GM18502 (cell line): ENCODE results near the gene PSORS1C1.

Source experiments
- ATAC-seq: cut with Tn5 transposase; IDR thresholded peaks from one replicate; pipeline ENCODE4 v1.9.1; 2021; ENCODE audit warnings: mild to moderate bottlenecking; ENCODE audit not compliant: unreplicated experiment, poor library complexity

PSORS1C1 gene

DNA sequence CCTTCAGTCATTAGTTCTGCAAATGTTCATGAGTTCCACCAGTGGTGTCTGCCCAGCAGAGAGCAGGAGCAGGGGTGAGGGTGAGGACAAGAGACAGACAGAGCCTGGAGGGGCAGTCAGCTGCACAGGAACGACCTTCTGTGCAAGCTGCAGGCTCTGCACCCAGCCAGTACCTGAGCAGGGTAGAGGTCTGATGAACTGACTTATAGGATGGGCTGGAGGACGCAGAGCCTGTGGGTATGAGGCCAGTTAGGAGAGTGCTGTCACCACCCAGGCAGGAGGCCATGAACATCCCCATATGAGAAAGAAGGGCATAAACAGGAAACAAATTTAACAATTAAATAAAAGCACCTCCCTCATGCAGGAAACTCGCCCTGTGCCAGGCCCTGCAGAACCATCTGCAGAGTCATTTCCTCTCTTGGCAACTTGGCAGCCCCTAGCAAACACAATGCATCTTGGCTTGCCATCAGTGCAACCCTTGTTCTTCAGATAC lies 20.2 kb upstream of the PSORS1C1 start:
- no peak for ATAC-seq

DNA sequence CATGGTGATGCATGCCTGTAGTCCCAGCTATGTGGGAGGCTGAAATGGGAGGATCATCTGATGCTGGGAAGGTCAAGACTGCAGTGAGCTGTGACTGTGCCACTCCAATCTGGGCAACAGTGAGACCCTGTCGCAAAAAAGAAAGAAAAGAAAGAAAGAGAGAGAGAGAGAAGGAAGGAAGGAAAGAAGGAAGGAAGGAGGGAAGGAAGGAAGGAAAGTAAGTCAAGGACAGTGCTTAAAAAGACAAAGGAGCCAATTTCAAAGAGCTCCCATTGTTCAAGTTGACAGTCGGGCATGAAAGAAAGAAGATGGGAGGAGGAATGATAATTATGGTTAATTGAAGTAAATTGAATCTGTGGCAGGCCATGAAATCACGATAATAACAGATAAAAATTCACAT lies 18.4 kb upstream of the PSORS1C1 start:
- ATAC-seq = no peak

GRCh38 chr6:31096656-31097055 lies 17.9 kb upstream of the PSORS1C1 start:
- ATAC-seq = no peak

DNA sequence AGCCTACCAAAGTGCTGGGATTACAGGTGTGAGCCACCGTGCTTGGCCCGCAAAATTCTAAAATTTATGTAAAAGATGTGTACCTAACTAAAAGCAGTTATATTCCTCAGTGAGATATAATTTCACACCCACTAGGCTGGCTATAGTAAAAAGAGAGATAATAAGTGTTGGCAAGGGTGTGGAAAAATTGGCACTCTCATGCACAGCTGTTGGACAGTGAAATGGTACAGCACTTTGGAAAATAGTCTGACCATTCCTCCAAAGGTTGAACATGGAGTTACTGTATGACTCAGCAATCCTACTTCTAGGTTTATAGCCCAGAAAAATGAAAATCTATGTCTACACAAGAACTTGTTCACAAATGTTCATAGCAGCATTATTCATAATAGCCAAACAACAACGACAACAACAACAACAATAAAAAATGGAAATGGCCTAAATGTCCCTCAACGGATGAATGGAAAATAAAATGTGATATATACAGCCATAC lies 16.1 kb upstream of the PSORS1C1 start:
- no peak for ATAC-seq

DNA sequence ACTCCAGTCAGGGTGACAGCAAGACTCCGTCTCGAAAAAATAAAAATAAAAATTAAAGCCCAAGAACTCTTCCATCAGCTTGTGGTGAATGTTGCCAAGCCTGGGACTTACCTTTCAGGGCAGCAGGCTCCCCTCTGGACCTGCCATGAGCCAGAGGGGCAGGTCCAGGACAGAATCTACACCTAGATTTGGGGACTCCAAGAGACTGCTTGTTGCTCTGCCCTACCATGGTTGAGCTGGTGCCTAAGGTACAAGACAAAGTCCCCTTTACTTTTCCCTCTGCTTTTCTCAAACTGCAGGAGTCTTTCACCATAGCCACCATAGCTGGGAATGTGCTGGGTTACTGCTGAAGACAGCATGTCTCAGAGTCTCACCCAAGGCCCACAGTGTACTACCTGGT lies 11.5 kb upstream of the PSORS1C1 start:
- ATAC-seq = no peak

DNA sequence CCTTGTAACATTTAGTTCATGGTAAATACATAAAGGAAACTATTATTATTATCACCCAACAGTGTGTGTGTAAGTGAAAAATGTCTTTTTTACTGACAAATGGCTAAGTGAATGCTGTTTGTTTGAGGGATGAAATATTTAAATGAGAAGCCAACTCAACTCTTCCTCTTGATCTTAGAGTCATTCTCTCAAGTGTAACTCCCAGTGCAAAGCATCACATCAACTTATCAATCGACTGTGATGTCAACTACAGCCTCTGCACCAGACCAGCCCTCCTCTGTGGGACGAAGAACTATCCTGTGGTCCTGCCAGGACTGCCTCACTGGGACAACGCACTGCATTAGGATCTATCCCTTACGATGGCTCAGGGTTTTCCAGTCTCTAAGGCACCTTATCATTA lies 7.5 kb upstream of the PSORS1C1 start:
- ATAC-seq = no peak

DNA sequence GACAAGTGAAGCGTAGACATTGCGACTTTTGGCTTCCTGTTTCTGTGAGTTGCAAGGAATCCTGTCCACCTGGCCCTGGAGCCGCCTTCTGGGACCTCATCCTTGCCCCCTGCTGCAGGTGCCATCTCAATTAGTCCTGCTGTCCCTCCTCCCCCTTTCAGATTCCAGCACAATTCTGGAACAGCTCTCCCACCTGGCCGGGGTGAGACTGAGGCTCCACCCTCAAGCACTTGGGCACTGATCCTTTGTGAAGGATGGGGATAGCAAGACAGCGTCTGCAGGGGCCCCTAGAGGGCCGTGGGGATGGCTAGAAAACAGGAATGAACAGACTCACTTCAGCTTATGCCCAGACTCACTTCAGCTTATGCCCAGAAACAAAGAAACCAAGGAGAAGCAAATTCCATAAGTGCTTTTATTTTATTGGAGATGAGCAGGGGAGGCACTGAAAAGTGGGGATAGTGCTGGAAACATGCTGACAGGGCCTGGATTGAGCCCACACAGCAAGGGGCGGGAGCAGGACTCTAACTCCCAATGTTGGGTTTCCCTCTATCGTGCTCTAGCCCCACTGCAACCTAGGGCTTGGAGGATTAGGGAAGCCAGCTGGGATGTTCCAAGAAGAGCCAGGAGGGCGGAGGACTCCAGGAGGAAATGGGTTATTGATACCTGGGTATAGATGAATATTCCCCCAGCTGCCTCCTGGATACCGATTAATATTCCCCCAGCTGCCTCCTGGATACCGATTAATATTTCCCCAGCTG lies 3.6 kb upstream of the PSORS1C1 start:
- no peak for ATAC-seq

DNA sequence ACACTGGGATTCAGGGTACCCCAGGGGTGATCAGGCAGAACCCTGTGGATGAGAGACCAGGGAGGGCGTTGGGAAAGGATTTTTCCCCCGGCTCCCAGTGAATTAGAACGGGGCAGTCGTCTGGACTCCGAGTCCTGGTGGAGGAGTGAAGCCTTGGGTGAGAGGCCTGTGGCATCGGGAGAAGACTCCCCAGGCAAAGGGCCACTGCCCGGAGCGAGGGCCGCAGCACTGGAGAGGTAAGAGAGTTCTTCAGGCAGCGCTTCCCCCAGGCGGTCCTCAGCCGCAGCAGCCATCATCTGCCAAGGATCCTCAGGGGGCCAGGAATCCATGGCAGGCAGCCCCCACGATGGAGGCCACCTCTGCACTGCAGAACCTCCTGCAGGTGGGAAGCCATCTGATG lies 2.9 kb upstream of the PSORS1C1 start:
- ATAC-seq = no peak

DNA sequence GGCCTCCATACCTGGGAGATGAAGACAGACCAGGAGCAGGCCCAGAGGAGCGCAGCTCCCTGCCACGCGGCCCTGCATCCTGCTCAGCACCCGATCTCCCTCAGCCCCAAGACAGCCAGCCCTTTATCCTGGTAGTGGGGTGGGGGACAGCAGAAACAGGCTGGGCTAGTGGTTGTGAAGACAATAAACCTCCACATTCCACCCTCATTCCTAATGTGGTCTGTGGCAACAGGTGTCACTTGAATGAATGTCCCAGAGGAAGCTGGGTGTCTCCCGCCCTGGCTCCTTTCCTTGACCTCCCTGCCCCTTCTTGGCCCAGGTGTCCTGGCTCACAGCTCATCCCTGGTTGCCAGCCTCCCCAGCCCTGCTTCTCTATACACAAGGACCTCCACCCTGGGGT lies 2.1 kb upstream of the PSORS1C1 start, which contains the start of gene C6orf15:
C6orf15 (minus strand) TSS at position 98 of the 400 bp plus-strand sequence; CDS start at position 78, 20 bp downstream.
- ATAC-seq = no peak

- no peak for ATAC-seq
Observed at GRCh38 chr6:31113861-31114540, 599 bp upstream of the PSORS1C1 start.

GRCh38 chr6:31114970-31115849 lies 610 bp downstream of the PSORS1C1 start:
- ATAC-seq = no peak

DNA sequence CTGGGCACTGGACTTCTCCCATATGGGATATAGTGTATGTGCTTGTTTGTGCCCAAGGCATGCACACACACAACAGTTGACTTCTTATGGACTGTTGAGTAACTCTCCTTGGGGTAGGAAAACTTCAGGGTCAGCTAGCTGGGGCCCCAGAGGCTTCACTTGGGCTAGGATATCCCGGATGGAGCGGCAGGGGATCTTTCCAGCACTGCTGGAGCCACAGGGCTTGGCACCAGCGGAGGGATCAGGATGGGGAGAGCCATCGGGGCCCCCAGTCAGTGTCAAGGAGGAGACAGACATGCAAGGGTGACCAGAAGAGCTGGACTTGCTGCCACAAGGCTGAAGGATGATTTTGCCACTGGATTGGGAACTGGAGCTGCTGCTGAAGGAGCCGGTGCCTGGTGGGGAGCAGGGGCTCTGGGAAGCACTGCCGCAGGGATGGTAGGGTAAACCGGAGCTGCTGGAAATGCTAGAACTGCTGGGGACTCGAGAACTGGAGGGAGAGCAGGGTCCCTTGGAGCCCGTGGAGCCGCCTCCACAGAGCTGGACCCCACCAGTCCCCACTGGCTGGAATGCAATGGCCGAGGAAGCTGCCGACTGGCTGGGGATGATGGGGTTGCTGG lies 1.5 kb downstream of the PSORS1C1 start:
- no peak for ATAC-seq

- ATAC-seq = no peak
Observed at GRCh38 chr6:31116661-31117385, 2.2 kb downstream of the PSORS1C1 start.

DNA sequence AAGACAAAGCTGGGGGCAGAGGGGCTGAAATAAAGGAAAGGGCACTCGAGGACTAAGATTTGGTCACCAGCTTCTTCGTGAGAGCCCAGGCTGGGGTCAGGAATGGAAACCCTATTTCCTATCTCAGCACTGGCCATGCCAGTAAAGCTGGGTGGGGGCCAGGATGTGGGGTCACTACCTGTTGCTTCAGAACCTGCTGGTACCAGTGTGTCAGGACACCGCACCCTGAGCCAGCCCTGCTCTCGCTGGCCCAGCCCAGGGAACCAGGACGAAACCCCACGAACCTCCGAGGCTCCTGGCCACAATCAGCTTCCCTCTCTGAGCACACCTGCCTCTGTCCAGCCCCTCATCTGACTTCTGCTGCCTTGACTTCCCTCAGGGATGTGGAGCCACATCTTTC lies 3.6 kb downstream of the PSORS1C1 start:
- ATAC-seq = no peak

GRCh38 chr6:31120151-31120915 lies 5.7 kb downstream of the PSORS1C1 start, which contains the start of gene CDSN:
CDSN (minus strand) TSS chr6:31120446; CDS start chr6:31120419, 27 bp downstream.
- ATAC-seq = no peak

DNA sequence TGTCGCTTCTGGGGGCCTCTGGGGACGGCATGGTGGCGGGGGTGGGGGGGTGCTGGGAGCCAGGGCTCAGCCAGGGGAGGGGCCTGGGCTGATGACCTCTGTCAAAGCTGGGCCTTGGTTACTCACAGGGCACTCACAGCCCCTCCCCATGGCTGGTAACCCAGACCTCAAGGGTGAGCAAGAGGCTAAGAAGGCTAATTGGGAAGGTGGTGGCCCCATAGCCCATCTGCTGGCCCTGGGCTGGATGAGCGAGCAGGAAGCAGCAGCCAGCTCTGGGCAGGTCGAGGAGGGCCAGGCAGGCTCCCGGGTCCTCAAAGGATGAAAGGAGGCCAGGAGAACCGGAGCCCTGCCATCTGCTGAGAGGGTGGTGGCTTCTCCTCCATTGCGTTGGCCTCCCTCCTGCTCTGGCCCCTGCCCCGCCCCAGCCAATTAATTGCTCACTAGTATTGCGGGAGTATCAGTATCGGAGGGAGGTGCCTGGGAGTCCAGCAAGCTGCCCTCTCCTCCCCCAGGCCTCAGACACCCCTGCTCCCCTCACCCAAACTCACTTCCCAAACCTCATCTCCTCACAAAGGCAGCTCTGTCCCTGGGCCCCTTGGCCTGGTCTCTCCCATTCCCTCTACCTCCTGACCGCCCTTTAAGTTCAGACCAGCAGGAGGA lies 6.7 kb downstream of the PSORS1C1 start:
- no peak for ATAC-seq

DNA sequence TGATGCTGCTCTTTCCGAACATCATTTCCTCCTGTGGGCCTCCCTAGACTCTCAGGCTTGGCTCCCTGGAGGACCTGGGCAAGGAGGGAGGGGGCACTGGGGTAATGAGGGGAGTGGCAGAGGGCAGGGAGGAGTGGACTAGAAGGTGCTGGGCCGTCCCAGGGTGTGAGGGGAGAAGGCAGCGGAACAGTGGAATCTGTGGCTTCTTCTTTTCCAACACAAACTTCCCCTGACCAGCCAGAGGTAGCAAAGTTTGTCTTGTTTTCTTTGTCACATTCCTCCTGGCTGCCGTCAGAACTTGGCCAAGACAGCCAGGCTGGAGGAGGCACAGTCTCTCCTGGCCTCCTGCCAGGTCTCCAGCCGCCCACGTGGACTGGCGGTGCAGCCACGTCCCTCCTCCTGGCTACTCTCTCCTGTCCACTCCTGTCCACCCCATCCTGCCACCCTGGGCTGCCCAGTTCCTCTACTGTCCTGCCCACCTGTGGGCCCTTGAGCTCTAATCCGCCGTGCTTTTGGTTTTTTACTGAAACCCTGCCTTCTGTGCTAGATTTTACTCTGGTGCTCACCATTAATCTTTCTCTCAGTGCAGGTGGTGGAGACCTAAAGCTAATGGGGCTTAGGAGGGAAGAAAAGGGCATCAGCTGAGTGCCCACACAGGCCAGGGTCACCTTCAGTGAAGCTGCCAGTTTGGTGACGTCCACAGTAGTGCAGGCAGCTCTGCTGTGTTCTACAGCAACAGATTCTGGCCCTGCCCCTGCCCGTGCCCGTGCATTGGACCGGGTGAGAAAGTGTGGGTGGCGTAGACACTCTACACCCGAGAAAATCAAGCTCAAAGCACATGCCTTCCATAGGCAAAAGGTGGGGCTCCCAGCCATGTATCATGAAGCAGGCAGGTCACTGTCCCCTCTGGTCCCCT lies 8.4 kb downstream of the PSORS1C1 start:
- ATAC-seq = no peak
